ENCODE data around the gene CYSLTR2. TPM values are rescaled to one million over a fixed set of nuclear protein-coding genes. Genes with fewer than 3 reads are reported as not detected.

CYSLTR2 gene
- total RNA-seq, 2 donors from 2014 or later, result 4.1 to 6.3 TPM

- TF ChIP-seq CTCF (IDR thresholded peaks at IDR 0.05), result no peak
- DNase-seq (ENCODE audit: low spot score), result no peak
- H3K27ac ChIP-seq, result no peak overlapping the region
- no peak overlapping the region for H3K4me3 ChIP-seq
- H3K27me3 ChIP-seq, result no peaks in the 10 kb centered on the region
- no peaks in the 10 kb centered on the region for H3K36me3 ChIP-seq
- no peaks in the 10 kb centered on the region for H3K4me1 ChIP-seq
- H3K9me3 ChIP-seq, result no peaks in the 10 kb centered on the region
These were observed 55.5 kb downstream of the CYSLTR2 start for GRCh38 chr13:48709213-48709612.

GRCh38 chr13:48710160-48710559 is 56.4 kb downstream of the CYSLTR2 start:
- TF ChIP-seq CTCF (IDR thresholded peaks at IDR 0.05), result no peak
- no peaks in the 10 kb centered on the region for H3K36me3 ChIP-seq
- H3K4me1 ChIP-seq, result no peaks in the 10 kb centered on the region
- no peaks in the 10 kb centered on the region for H3K27me3 ChIP-seq
- H3K9me3 ChIP-seq, result no peaks in the 10 kb centered on the region
- no peak overlapping the region for H3K4me3 ChIP-seq
- no peak for DNase-seq (ENCODE audit: low spot score)
- H3K27ac ChIP-seq, result no peak overlapping the region

GRCh38 chr13:48712141-48712540 is 58.4 kb downstream of the CYSLTR2 start:
- no peaks in the 10 kb centered on the region for H3K4me1 ChIP-seq
- no peak for TF ChIP-seq CTCF (IDR thresholded peaks at IDR 0.05)
- H3K27me3 ChIP-seq, result no peaks in the 10 kb centered on the region
- H3K4me3 ChIP-seq, result no peak overlapping the region
- no peak overlapping the region for H3K27ac ChIP-seq
- peaks cover 4 to 20% of the 10 kb centered on the region in 2 donors for H3K9me3 ChIP-seq
- H3K36me3 ChIP-seq, result no peaks in the 10 kb centered on the region
- DNase-seq (ENCODE audit: low spot score), result no peak

GRCh38 chr13:48715977-48716376 is 62.2 kb downstream of the CYSLTR2 start:
- peaks cover 11 to 52% of the 10 kb centered on the region in 2 donors for H3K9me3 ChIP-seq
- no peak for DNase-seq (ENCODE audit: low spot score)
- no peak for TF ChIP-seq CTCF (IDR thresholded peaks at IDR 0.05)
- no peaks in the 10 kb centered on the region for H3K36me3 ChIP-seq
- H3K4me3 ChIP-seq, result no peak overlapping the region
- H3K4me1 ChIP-seq, result no peaks in the 10 kb centered on the region
- H3K27ac ChIP-seq, result no peak overlapping the region
- H3K27me3 ChIP-seq, result no peaks in the 10 kb centered on the region

GRCh38 chr13:48720621-48721020 is 66.9 kb downstream of the CYSLTR2 start:
- no peaks in the 10 kb centered on the region for H3K27me3 ChIP-seq
- H3K4me1 ChIP-seq, result no peaks in the 10 kb centered on the region
- TF ChIP-seq CTCF (IDR thresholded peaks at IDR 0.05), result no peak
- peaks cover 11 to 47% of the 10 kb centered on the region in 2 donors for H3K9me3 ChIP-seq
- DNase-seq (ENCODE audit: low spot score), result no peak
- no peak overlapping the region for H3K4me3 ChIP-seq
- H3K27ac ChIP-seq, result no peak overlapping the region
- H3K36me3 ChIP-seq, result no peaks in the 10 kb centered on the region

GRCh38 chr13:48723168-48723567 is 69.4 kb downstream of the CYSLTR2 start:
- TF ChIP-seq CTCF (IDR thresholded peaks at IDR 0.05), result no peak
- Histone ChIP-seq H3K4me3 (no peak overlapping the region), H3K36me3 (no peaks in the 10 kb centered on the region), H3K27ac (peak overlapping the region; percentile 11 to 33), H3K27me3 (no peaks in the 10 kb centered on the region), H3K4me1 (peaks cover 0 to 6% of the 10 kb centered on the region in 2 donors), H3K9me3 (peaks cover 4 to 21% of the 10 kb centered on the region in 2 donors)
- no peak for DNase-seq (ENCODE audit: low spot score)

Measured in right atrium auricular region (tissue), 2 donors.